IPS DF 6.9 (cell line): ENCODE data around the gene UBR4.
A peak's percentile ranks its signal among the peaks of the same experiment; 100 is the strongest.
"Not testable (repeated sequence)": the region's sequence is repeated elsewhere in the genome, so short reads cannot be mapped to it uniquely, and the experiment has no call there.

ENCODE experiments used
- DNase-seq: peaks from one replicate; pipeline ENCODE4 v3.0.0-alpha.2; 2013; ENCODE audit warnings: low read depth, low spot score
- H3K27ac ChIP-seq: one replicate; pipeline ENCODE4 v1.5.1; 2013; ENCODE audit warnings: low read length, control low read depth
- H3K27me3 ChIP-seq: 2 replicates; pipeline ENCODE4 v1.6.1; 2013; ENCODE audit warnings: mild to moderate bottlenecking, low read length; ENCODE audit not compliant: control insufficient read depth, insufficient read depth
- H3K36me3 ChIP-seq: 2 replicates; pipeline ENCODE4 v1.6.1; 2013; ENCODE audit warnings: low read length; ENCODE audit not compliant: control insufficient read depth, insufficient read depth
- H3K4me1 ChIP-seq: 2 replicates; pipeline ENCODE4 v1.6.1; 2013; ENCODE audit warnings: low read length; ENCODE audit not compliant: control insufficient read depth, insufficient read depth
- H3K4me3 ChIP-seq: 2 replicates; pipeline ENCODE4 v1.5.1; 2013; ENCODE audit warnings: mild to moderate bottlenecking, low read length
- H3K9me3 ChIP-seq: 2 replicates; pipeline ENCODE4 v1.6.1; 2013; ENCODE audit warnings: low read length, inconsistent platforms; ENCODE audit not compliant: control insufficient read depth, insufficient read depth
- WGBS: extraction: QIAGEN DNeasy Blood & Tissue Kit; methylation state at CpG from one replicate; pipeline ENCODE4 v1.1.7; 2013; ENCODE audit warnings: mixed read lengths, missing lambda C conversion rate; ENCODE audit not compliant: insufficient read length, insufficient coverage; 5-methylcytosine and 5-hydroxymethylcytosine counted together

Gene UBR4

DNA sequence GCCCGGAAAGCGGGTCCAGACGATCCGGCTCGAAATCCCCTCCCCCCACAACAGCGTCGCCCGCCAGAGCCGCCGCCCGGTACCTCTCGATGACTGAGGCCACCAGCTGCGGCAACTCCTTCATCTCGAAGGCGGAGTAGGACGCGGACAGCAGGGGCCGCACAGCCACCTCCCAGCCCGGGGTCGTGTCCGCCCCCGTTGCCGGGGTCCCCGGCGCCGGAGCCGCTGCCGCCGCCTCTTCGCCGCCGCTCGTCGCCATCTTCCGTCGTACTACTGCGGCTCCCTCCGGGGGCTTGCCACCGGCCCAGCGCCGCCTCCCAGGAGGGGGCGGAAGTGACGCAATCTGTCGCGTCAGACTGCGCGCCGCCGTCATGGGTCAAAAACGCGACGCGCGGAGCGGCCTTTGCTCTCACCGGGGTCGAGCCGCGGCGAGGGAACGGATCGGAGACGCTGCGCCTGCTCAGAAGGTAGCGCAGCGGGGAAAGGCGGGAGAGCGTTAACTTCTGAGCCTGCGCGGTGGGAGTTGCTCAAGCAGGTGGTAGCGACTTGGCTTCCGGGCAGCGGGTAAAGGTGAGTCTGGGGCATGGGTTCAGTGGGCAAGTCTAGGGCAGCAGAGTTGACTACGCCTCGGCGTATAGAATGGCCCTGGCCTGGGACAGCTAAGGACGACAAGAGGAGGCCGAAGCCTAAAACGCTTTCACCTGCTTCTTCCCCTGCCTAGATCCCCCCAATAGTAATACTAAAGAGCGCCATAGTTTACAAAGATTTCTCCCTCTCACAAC is at the start of gene UBR4:
Gene UBR4, minus strand, starts transcription at position 277 of the 782 bp plus-strand sequence. Its CDS starts 18 bp downstream, at position 259.
- no CpG with 5 or more reads among the region's 80 CpGs for WGBS
- Histone ChIP-seq H3K27ac (no peak within 1 kb of the TSS), H3K36me3 (no peaks in the 10 kb centered on the region), H3K4me3 (peak within 1 kb of the TSS; percentile 77; the same call in 1 of the 2 replicates), H3K27me3 (no peaks in the 10 kb centered on the region), H3K4me1 (no peaks in the 10 kb centered on the region), H3K9me3 (no peaks in the 10 kb centered on the region)
- peak; percentile 86 for DNase-seq

DNA sequence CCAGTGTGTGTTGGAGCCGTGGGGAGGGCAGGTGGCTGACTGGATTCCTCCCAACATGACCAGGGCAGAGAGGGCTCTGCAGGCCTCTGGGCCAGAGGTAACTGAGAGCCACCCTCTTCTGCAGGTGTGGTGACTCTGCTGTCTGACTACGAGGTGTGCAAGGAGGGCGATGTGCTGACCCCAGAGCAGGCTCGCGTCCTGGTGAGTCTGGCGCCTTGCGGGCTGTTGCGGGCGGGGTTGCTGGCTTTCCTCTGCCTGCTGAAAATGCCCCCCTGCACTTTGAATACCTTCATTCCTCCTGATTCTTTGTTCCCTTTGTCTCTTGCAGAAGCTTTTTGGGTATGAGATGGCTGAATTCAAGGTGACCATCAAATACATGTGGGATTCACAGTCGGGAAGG is 48.3 kb upstream of the UBR4 start:
- no CpG with 5 or more reads among the region's 10 CpGs for WGBS
- no peaks in the 10 kb centered on the region; the same call in 1 of the 2 replicates for H3K4me1 ChIP-seq
- no peak for DNase-seq
- no peak overlapping the region for H3K27ac ChIP-seq
- H3K27me3 ChIP-seq: no peaks in the 10 kb centered on the region
- peaks cover 30% of the 10 kb centered on the region for H3K36me3 ChIP-seq
- H3K4me3 ChIP-seq: no peak overlapping the region
- H3K9me3 ChIP-seq: no peaks in the 10 kb centered on the region

- no peaks in the 10 kb centered on the region for H3K9me3 ChIP-seq
- H3K36me3 ChIP-seq: peaks cover 30% of the 10 kb centered on the region
- H3K4me1 ChIP-seq: no peaks in the 10 kb centered on the region; the same call in 1 of the 2 replicates
- DNase-seq: no peak
- H3K27me3 ChIP-seq: no peaks in the 10 kb centered on the region
- H3K4me3 ChIP-seq: no peak overlapping the region
- WGBS: no CpG with 5 or more reads among the region's 15 CpGs
- no peak overlapping the region for H3K27ac ChIP-seq
Measured at GRCh38 chr1:19257178-19257914, 47.3 kb upstream of the UBR4 start.

- no CpG with 5 or more reads among the region's 5 CpGs for WGBS
- H3K4me3 ChIP-seq, H3K27ac ChIP-seq, H3K4me1 ChIP-seq, DNase-seq, H3K27me3 ChIP-seq, H3K9me3 ChIP-seq: not testable (repeated sequence)
- peaks cover 30% of the 10 kb centered on the region for H3K36me3 ChIP-seq
Measured at GRCh38 chr1:19256301-19256700, 46.2 kb upstream of the UBR4 start.

- peaks cover 30% of the 10 kb centered on the region for H3K36me3 ChIP-seq
- no peak for DNase-seq
- no CpG with 5 or more reads among the region's 4 CpGs for WGBS
- no peak overlapping the region for H3K27ac ChIP-seq
- no peaks in the 10 kb centered on the region for H3K9me3 ChIP-seq
- no peaks in the 10 kb centered on the region; the same call in 1 of the 2 replicates for H3K4me1 ChIP-seq
- H3K4me3 ChIP-seq: no peak overlapping the region
- H3K27me3 ChIP-seq: no peaks in the 10 kb centered on the region
Measured at GRCh38 chr1:19255288-19255687, 45.2 kb upstream of the UBR4 start.

DNA sequence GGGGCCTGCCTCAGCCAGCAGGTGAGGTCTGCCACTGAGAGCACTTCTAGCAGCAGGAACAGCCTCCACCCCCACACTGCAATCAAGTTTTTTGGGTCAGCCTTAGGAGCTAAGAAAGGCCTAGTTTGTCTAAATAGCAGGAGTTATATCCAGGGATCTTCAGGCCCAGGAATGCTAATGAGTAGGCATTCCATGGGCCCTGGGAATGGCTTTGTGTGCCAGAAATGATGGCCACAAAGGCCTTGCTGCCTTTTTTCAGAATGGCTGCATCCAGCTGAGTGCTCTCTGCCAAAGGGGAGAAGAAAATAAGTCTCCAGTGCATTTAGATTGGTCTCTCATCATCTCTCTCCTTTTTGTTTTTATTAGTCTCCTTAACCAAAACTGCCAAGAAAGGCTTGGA is 44.4 kb upstream of the UBR4 start:
- no peak for DNase-seq
- no peaks in the 10 kb centered on the region for H3K9me3 ChIP-seq
- peaks cover 29% of the 10 kb centered on the region for H3K36me3 ChIP-seq
- no peaks in the 10 kb centered on the region for H3K27me3 ChIP-seq
- no peak overlapping the region for H3K4me3 ChIP-seq
- no peak overlapping the region for H3K27ac ChIP-seq
- H3K4me1 ChIP-seq: no peaks in the 10 kb centered on the region; the same call in 1 of the 2 replicates

DNA sequence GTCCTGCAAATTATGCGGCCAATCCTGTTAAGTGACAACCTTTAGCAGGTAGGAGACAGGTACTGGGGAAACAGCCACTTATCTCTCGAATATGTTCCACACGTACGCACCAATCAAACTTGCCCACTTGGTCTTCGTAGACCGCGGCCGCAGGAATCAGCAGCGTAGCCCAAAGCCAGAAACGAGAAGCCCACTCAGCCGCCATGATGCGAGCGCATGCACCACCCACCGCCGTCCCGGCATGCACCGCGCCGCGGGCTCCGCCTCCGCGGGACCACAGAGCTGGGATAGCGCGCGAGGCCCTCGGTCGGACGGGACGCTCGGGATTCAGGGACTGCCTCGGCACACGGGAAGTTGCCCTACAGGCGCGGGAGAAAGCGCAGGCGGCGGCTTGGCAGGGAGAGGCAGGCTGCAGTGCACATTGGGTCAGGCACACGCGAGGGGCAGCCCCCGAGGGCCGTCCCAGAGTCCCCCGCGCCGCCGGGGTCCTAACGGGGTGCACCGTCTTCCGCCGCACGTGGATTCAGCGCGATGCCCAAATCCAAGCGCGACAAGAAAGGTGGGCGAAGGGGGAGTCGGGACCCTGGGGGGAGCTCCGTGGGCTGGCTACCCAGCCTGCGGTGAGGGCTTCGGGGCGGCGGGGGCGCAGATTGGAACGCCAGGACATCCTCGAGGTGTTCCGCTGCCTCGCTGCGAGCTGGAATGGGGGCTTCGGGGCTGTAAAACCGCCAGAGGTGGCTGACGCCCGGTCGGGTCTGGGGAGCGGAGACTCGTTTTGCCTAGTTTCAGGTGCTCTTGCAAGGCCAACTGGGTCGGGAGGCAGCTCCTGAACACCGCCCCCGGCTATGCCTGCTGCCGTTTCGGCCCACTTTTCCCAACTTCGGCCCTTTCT is 41.5 kb upstream of the UBR4 start, which contains the start of the genes EMC1 and MRTO4:
Gene EMC1, minus strand, starts transcription at position 220 of the 892 bp plus-strand sequence. Its CDS starts 15 bp downstream, at position 205.
Gene MRTO4, plus strand, starts transcription at position 501 of the 892 bp plus-strand sequence. Its CDS starts 31 bp downstream, at position 532.
- H3K36me3 ChIP-seq: peaks cover 7% of the 10 kb centered on the region
- peak; percentile 45 for DNase-seq
- no peaks in the 10 kb centered on the region for H3K27me3 ChIP-seq
- no CpG with 5 or more reads among the region's 81 CpGs for WGBS
- no peaks in the 10 kb centered on the region; the same call in 1 of the 2 replicates for H3K4me1 ChIP-seq
- H3K4me3 ChIP-seq: peak within 1 kb of the TSS; percentile 79
- H3K9me3 ChIP-seq: no peaks in the 10 kb centered on the region
- H3K27ac ChIP-seq: no peak within 1 kb of the TSS

GRCh38 chr1:19250629-19251304 is 40.7 kb upstream of the UBR4 start:
- Histone ChIP-seq H3K27ac (no peak overlapping the region), H3K4me3 (peak overlapping the region; percentile 79; the same call in 1 of the 2 replicates), H3K9me3 (no peaks in the 10 kb centered on the region), H3K4me1 (no peaks in the 10 kb centered on the region; the same call in 1 of the 2 replicates), H3K36me3 (peaks cover 3% of the 10 kb centered on the region; the same call in 1 of the 2 replicates), H3K27me3 (no peaks in the 10 kb centered on the region)
- no peak for DNase-seq
- no CpG with 5 or more reads among the region's 14 CpGs for WGBS

GRCh38 chr1:19240673-19241538 is 30.8 kb upstream of the UBR4 start:
- Histone ChIP-seq H3K4me1 (no peaks in the 10 kb centered on the region), H3K4me3 (no peak overlapping the region), H3K36me3 (peaks cover 46% of the 10 kb centered on the region), H3K27me3 (no peaks in the 10 kb centered on the region), H3K27ac (no peak overlapping the region), H3K9me3 (no peaks in the 10 kb centered on the region)
- DNase-seq: no peak
- no CpG with 5 or more reads among the region's 7 CpGs for WGBS
